NOMO-1 treated with dmso at 0.1 percent for 144 hours (cell line): ENCODE data around the gene TJP3.
A peak's percentile ranks its signal among the peaks of the same experiment; 100 is the strongest.
"Not testable (repeated sequence)": the region's sequence is repeated elsewhere in the genome, so short reads cannot be mapped to it uniquely, and the experiment has no call there.

Experiments
- DNase-seq: peaks from one replicate; lab custom pipeline; 2025; ENCODE audit not compliant: unreplicated experiment; lab: John Stamatoyannopoulos, UW

TJP3 gene

DNA sequence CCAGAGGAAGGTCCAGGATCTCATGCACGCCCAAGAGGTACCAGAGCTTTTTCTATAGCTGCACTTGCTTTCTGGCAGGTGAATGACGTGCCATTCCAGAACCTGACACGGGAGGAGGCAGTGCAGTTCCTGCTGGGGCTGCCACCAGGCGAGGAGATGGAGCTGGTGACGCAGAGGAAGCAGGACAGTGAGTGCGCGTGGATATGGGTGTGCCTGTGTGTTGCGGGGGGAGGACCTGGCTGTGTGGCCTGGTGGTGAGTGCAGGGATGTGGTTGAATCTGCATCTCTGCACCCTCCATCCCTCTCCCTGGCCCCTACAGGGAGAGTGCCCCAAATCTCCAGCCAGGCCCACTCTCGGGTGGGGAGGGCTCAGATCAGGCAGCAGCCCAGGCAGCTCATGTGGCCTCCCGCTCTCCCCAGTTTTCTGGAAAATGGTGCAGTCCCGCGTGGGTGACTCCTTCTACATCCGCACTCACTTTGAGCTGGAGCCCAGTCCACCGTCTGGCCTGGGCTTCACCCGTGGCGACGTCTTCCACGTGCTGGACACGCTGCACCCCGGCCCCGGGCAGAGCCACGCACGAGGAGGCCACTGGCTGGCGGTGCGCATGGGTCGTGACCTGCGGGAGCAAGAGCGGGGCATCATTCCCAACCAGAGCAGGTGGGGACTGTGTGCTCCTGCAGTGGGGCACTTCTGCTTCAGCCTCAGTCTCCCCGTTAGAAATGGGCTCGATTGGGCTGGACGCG, 30.5 kb downstream of the TJP3 start:
- no peak for DNase-seq

DNA sequence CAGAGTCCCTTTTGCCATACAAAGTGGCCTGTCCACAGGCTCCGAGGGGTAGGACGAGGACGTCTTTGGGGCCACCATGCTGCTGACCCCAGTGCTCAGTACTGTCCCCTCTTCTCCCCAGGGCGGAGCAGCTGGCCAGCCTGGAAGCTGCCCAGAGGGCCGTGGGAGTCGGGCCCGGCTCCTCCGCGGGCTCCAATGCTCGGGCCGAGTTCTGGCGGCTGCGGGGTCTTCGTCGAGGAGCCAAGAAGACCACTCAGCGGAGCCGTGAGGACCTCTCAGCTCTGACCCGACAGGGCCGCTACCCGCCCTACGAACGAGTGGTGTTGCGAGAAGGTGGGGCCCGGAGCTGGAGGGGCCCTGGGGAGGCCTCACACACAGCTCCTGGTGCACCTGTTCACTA, 32.2 kb downstream of the TJP3 start:
- no peak for DNase-seq

DNA sequence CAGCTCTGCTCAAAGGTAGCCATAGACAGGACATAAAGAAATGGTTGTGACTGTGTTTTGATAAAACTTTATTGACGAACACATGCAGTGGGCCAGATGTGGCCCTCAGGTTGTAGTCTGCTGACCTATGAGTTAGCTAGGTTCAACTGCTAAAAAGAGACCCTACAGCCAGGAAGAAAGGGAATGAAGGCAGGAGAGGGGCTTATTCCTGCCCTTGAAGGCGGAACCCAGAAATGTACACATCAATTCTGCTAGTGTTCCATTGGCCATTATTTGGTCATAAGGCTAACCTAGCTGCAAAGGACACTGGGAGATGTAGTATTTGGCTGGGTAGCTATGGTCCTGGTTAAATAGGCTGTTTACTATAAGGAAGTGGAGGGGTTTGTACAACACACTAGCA, 35.3 kb downstream of the TJP3 start:
- DNase-seq, result no peak

DNA sequence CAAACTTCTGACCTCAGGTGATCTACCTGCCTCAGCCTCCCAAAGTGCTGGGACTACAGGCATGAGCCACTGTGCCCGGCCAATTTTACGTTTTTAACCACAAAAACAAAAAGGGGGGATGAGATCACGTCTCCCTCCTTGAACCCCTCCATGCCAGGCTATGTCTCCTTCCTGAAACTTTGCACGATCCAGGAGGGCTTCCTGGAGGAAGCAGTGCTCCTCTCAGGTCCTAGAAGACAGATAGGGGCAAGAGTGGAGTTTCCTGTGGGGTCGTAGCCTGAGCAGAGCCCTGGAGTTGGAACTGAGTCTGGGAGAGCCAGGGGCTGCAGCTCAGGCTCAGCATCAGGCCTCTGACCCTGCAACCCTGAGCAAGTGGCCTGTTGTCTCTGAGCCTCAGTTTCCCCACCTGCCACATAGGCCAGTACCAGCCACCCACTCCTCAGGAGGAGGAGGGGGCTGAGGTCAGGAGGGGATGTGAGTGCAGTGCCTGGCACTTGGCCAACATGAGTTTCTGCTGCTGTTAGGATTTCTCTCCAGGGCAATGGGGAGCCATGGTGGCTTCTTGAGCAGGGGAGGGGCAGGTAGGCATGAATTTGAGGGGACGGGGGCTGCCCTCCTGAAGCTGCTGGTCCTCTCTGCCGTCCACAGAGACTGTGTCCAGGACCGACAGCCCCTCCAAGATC, 37.3 kb downstream of the TJP3 start:
- DNase-seq, result no peak

DNA sequence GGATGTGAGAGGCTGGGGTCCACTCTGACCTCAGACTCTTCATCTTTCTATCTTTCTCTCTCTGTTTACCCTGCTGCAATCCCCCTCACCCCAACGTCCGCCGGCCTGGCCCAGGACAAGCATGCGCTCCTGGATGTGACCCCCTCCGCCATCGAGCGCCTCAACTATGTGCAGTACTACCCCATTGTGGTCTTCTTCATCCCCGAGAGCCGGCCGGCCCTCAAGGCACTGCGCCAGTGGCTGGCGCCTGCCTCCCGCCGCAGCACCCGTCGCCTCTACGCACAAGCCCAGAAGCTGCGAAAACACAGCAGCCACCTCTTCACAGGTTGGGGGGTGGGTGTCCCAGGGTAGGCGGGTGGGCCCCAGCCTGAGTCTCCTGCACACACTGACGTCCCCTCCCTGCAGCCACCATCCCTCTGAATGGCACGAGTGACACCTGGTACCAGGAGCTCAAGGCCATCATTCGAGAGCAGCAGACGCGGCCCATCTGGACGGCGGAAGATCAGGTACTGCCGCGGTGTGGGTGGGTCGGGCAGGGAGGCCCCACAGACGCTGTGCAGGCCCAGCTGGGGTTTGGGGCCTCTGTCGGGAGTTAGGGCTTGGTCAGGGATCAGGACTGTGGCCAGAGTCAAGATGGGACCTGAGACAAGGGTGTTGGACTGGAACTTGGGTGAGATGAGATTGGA, 38.3 kb downstream of the TJP3 start:
- no peak for DNase-seq

DNA sequence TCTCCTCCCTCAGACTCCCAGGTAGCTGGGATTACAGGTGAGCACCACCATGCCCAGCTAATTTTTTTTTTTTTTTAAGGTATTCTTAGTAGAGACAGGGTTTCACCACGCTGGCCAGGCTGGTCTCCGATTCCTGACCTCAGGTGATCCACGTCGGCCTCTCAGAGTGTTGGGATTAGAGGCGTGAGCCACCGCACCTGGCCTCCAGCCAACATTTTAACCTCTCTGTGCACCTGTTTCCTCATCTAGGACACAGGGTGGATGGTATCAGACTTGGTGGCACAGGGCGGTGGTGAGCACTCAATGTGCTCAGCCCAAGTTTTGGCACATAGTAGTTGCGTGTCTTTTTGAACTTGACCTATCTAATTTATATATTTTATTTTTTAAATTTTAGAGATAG, 40.8 kb downstream of the TJP3 start:
- DNase-seq, result no peak

DNA sequence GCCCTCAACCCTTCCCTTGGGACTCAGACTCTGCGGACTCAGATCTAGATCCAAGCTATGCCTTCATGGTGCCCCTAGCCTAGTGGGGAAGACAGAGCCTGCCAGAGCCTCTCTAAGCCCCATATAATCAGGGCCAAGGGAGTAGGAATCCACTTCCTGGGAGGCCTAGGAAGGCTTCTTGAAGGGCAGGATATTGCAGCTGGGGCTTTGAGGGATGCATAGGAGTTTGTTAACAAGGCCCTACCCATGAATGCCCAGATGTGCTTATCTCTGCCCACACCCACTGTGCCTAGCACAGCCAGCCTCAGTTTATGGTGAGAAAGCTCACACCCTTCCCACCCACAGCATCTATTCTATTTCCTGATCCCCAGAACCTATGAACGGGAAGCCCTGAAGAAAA, 42.0 kb downstream of the TJP3 start:
- no peak for DNase-seq

GRCh38 chr19:3751236-3751635, 43.1 kb downstream of the TJP3 start:
- DNase-seq, result no peak

- no peak for DNase-seq
These were observed 44.3 kb downstream of the TJP3 start for GRCh38 chr19:3752492-3752891.

DNA sequence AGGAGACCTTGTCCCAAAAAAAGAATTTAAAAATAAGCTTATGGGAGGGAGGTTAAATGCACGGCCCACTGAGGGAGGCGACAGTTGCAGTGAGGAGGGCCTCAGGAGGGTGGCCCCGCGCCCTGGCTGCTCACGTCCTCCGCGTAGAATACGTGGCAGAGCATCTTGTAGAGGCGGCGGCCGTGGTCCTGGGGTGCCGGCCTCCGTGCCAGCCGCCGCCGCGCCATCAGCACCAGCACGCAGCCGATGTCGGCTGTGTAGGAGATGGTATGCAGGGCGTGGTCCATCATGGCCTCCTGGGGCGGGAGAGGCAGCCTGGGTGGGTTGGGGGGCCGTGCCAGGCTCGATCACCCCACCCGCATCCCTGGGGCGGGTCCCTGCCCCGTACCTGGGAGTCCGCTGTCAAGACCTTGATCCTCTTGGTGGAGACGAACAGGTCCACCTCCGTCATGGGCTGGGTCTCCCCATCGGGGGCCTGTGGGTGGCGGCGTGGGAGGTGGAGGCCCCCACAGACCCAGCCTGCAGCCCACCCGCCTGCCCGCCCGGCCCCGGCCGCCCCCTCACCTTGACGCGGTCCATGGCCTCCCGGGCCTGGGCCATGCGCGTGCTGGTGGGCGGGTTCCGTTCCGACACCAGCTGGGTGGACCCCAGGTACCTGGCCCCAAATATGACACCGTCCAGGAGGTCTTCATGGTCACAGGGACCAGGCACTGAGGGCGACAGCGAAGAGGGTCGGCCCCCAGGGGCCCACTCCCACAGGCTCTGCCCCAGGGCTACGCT, 45.6 kb downstream of the TJP3 start:
- DNase-seq, result no peak

- DNase-seq, result not testable (repeated sequence)
These were observed 49.5 kb downstream of the TJP3 start for GRCh38 chr19:3757705-3758104.

DNA sequence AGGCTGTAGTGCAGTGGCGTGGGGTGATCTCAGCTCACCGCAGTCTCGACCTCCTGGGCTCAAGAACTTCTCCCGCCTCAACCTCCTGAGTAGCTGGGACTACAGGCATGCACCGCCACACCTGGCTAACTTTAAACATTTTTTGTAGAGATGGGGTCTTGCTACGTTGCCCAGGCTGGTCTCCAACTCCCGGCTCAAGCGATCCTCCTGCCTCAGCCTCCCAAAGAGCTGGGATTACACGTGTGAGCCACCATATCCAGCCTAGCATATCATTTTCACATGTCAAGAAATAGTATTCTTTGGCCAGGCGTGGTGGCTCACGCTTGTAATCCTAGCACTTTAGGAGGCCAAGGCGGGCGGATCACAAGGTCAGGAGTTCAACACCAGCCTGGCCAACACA, 50.1 kb downstream of the TJP3 start:
- not testable (repeated sequence) for DNase-seq

- no peak for DNase-seq
These were observed 51.5 kb downstream of the TJP3 start for GRCh38 chr19:3759482-3760254.

- DNase-seq, result no peak
These were observed 52.7 kb downstream of the TJP3 start for GRCh38 chr19:3760871-3761361.

- DNase-seq, result peak; percentile 68
These were observed 53.4 kb downstream of the TJP3 start, which contains the start of gene APBA3 for GRCh38 chr19:3761382-3762129. Gene APBA3 (minus strand): TSS chr19:3761692. CDS start chr19:3760264, 1,428 bp downstream.

DNA sequence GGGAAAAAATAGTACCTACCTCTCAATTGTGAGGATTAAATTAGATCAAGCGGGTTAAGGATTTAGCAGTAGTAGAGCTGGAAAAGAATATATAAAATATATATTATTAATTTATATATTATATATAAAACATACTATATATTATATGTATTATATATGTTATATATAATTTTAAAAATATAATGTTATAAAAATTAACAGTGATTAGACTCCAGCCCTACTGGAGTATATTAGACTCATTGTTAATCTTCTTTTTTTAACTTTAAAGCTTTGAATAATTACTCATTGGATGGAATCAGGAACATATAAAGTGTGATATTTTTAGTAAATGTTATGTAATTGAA, 53.9 kb downstream of the TJP3 start:
- no peak for DNase-seq

GRCh38 chr19:3762501-3763459, 54.6 kb downstream of the TJP3 start, which contains the start of gene MRPL54:
Gene MRPL54 (plus strand): TSS chr19:3762682. CDS start chr19:3762701, 19 bp downstream.
- peak; percentile 98 for DNase-seq

GRCh38 chr19:3765121-3765520, 56.9 kb downstream of the TJP3 start:
- DNase-seq, result no peak
